ENCODE measurements around the gene YPEL4.

YPEL4 gene

GRCh38 chr11:57597916-57598830 is 51.5 kb downstream of the YPEL4 start:
- Histone ChIP-seq H3K4me2 (ENCODE audit: low read length) (no peak overlapping the region), H3K4me1 (ENCODE audit: control insufficient read depth, low read length) (no peaks in the 10 kb centered on the region), H3K27me3 (ENCODE audit: control insufficient read depth, low read length) (peaks cover 26% of the 10 kb centered on the region), H3F3A (ENCODE audit: control insufficient read depth, insufficient read depth) (no peaks in the 10 kb centered on the region), H3K36me3 (ENCODE audit: control insufficient read depth, low read length) (no peaks in the 10 kb centered on the region), H3K4me3 (ENCODE audit: low read length) (no peak overlapping the region), H4K20me1 (ENCODE audit: control insufficient read depth, insufficient read depth, low read depth, low read length) (no peaks in the 10 kb centered on the region), H3K9me2 (replicated peaks; ENCODE audit: control insufficient read depth, low read length) (no peaks in the 10 kb centered on the region), H3K9me3 (ENCODE audit: control insufficient read depth, insufficient read depth, low read length) (no peaks in the 10 kb centered on the region), H3K27ac (ENCODE audit: low read depth, low read length) (no peak overlapping the region), H3K79me2 (ENCODE audit: control insufficient read depth, low read length) (no peaks in the 10 kb centered on the region)
- no peak for TF ChIP-seq EZH2phosphoT487 (IDR thresholded peaks at IDR 0.05; ENCODE audit: borderline replicate concordance, low read length)
- TF ChIP-seq CTCF (IDR thresholded peaks at IDR 0.05; ENCODE audit: low read depth, low read length, poor library complexity, severe bottlenecking): no peak

GRCh38 chr11:57597461-57597915 is 52.2 kb downstream of the YPEL4 start, which contains the start of gene SERPING1:
SERPING1 (plus strand) TSS chr11:57597685; CDS start chr11:57598271, 586 bp downstream.
- H3K4me1 ChIP-seq (ENCODE audit: control insufficient read depth, low read length): no peaks in the 10 kb centered on the region
- H3K79me2 ChIP-seq (ENCODE audit: control insufficient read depth, low read length): no peaks in the 10 kb centered on the region
- H3K27me3 ChIP-seq (ENCODE audit: control insufficient read depth, low read length): peaks cover 26% of the 10 kb centered on the region
- no peaks in the 10 kb centered on the region for H3K9me2 ChIP-seq (replicated peaks; ENCODE audit: control insufficient read depth, low read length)
- no peaks in the 10 kb centered on the region for H3K36me3 ChIP-seq (ENCODE audit: control insufficient read depth, low read length)
- H3K4me3 ChIP-seq (ENCODE audit: low read length): no peak within 1 kb of the TSS
- H4K20me1 ChIP-seq (ENCODE audit: control insufficient read depth, insufficient read depth, low read depth, low read length): no peaks in the 10 kb centered on the region
- H3K9me3 ChIP-seq (ENCODE audit: control insufficient read depth, insufficient read depth, low read length): no peaks in the 10 kb centered on the region
- TF ChIP-seq CTCF (IDR thresholded peaks at IDR 0.05; ENCODE audit: low read depth, low read length, poor library complexity, severe bottlenecking): no peak
- no peak for TF ChIP-seq EZH2phosphoT487 (IDR thresholded peaks at IDR 0.05; ENCODE audit: borderline replicate concordance, low read length)
- H3K4me2 ChIP-seq (ENCODE audit: low read length): no peak within 1 kb of the TSS
- H3K27ac ChIP-seq (ENCODE audit: low read depth, low read length): no peak within 1 kb of the TSS
- no peaks in the 10 kb centered on the region for H3F3A ChIP-seq (ENCODE audit: control insufficient read depth, insufficient read depth)

- TF ChIP-seq EZH2phosphoT487 (IDR thresholded peaks at IDR 0.05; ENCODE audit: borderline replicate concordance, low read length): no peak
- TF ChIP-seq CTCF (IDR thresholded peaks at IDR 0.05; ENCODE audit: low read depth, low read length, poor library complexity, severe bottlenecking): no peak
- Histone ChIP-seq H3K4me1 (ENCODE audit: control insufficient read depth, low read length) (no peaks in the 10 kb centered on the region), H3K4me2 (ENCODE audit: low read length) (no peak overlapping the region), H4K20me1 (ENCODE audit: control insufficient read depth, insufficient read depth, low read depth, low read length) (no peaks in the 10 kb centered on the region), H3F3A (ENCODE audit: control insufficient read depth, insufficient read depth) (no peaks in the 10 kb centered on the region), H3K9me3 (ENCODE audit: control insufficient read depth, insufficient read depth, low read length) (no peaks in the 10 kb centered on the region), H3K79me2 (ENCODE audit: control insufficient read depth, low read length) (no peaks in the 10 kb centered on the region), H3K27me3 (ENCODE audit: control insufficient read depth, low read length) (peaks cover 26% of the 10 kb centered on the region), H3K27ac (ENCODE audit: low read depth, low read length) (no peak overlapping the region), H3K9me2 (replicated peaks; ENCODE audit: control insufficient read depth, low read length) (no peaks in the 10 kb centered on the region), H3K4me3 (ENCODE audit: low read length) (no peak overlapping the region), H3K36me3 (ENCODE audit: control insufficient read depth, low read length) (no peaks in the 10 kb centered on the region)
These were observed 53.3 kb downstream of the YPEL4 start for GRCh38 chr11:57596266-57596885.
